ENCODE measurements around the gene CCDC9.
A peak's percentile ranks its signal among the peaks of the same experiment; 100 is the strongest.
"Not testable (repeated sequence)": the region's sequence is repeated elsewhere in the genome, so short reads cannot be mapped to it uniquely, and the experiment has no call there.

The CCDC9 gene

DNA sequence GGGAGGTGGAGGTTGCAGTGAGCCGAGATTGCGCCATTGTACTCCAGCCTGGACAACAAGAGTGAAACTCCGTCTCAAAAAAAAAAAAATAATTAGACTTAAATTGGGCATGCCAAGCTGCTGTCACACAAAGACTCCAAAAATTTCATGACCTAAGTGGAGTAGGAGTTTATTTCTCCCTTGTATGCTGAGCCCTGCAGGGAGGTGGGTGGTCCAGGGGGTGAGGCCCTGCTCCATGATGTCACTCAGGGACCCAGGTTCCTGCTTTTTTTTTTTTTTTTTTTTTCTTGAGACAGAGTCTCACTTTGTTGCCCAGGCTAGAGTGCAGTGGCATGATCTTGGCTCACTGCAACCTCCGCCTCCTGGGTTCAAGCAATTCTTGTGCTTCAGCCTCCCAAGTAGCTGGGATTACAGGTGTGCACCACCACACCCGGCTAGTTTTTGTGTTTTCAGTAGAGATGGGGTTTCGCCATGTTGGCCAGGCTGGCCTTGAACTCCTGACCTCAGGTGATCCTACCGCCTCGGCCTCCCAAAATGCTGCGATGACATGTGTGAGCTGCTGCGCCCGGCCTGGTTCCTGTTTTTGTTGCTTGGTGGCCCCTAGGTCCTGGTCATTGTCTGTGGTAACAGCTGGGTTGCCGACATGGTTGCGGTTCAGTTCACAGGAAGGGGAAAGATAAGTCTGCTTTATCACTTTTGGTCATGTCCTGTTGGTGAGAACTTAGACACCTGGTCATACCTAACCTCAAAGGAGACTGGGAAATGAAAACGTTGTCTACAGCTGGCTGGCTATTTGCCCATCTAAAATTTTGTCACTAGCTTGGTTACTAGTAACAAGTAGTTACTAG, 5.8 kb downstream of the CCDC9 start:
- DNase-seq (ENCODE audit: low read depth) = not testable (repeated sequence)

DNA sequence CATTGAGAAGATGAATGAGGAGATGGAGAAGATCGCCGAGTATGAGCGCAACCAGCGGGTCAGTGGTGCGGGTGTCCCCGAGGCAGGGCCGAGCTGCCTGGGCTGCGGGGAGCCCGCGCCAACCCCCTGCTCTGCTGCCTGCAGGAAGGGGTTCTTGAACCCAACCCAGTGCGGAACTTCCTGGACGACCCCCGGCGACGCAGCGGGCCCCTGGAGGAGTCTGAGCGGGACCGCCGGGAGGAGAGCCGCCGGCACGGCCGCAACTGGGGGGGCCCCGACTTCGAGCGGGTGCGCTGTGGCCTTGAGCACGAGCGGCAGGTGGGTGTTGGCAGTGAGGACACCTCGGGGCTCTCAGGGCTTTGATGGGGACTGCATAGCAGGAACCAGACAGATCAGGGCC, 8.3 kb downstream of the CCDC9 start:
- DNase-seq (ENCODE audit: low read depth) = no peak

DNA sequence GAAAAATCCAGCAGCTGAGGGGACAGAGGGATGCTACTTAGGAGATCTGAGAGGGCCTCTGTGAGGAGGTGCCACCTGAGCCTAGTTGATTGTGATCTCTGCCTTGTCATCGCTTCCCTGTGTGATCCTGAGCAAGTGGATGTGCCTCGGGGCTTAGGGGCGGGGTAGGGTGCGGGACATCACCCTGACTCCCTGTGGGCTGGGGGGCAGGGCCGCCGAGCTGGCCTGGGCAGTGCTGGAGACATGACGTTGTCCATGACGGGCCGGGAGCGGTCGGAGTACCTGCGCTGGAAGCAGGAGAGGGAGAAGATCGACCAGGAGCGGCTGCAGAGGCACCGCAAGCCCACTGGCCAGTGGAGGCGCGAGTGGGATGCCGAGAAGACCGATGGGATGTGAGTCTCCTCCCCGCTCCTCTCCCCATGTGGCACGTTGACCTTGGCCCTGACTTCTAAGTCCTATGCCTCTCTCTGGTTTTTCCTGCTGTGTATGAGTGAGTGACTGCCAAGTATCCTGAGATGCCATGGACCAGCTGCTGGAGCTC, 10.1 kb downstream of the CCDC9 start:
- no peak for DNase-seq (ENCODE audit: low read depth)

DNA sequence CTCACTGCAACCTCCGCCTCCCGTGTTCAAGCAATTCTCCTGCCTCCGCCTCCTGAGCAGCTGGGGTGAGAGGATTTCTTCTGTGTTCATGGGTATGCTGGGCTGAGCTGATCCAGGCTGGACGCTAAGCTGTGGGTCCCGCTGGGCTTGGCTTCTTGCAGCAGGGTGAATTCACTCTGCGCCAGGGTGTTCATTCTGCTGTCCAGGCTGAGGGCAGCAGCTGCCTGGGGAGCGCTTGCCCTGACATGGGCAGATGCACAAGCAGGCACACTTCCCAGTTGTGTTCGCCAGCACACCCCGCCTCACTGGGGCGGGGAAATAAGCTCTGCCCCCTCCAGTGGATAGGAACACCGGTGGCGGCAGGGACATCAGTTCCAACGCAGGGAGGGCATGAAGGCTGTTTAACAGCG, 11.0 kb downstream of the CCDC9 start:
- no peak for DNase-seq (ENCODE audit: low read depth)

DNA sequence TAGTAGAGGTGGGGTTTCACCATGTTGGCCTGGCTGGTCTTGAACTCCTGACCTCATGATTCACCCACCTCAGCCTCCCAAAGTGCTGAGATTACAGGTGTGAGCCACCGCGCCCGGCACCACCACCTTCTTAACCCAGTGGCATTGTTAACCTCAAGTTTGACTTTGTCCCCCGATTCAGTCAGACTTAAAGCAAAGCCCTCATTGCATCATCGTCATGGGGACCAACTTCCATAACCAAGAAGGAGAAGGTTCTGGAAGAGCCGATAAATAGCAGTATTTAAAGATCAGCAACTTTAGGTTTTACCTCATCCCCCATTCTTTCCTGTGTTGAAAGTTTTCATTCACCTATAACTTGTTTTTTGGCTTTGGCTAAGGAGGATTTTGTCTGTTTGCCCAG, 11.7 kb downstream of the CCDC9 start:
- DNase-seq (ENCODE audit: low read depth) = no peak

DNA sequence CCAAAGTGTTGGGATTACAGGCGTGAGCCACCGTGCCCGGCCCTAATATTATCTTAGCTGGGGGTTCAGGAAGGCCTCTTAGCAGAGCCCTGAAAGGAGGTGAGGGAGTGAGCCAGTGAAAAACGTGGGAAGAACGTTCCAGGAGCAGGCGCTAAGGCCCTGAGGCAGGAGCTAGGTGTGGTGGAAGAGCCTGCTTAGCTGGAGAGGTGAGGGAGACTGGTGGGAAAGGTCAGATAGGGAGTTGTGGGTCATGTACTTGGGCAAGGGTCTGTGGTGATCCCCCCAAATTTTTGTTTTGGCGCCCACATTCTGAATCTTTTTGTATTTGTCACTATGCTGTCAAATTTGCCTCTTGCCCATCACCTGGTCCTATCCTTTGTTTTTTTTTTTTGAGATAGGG, 13.3 kb downstream of the CCDC9 start:
- DNase-seq (ENCODE audit: low read depth) = no peak

DNA sequence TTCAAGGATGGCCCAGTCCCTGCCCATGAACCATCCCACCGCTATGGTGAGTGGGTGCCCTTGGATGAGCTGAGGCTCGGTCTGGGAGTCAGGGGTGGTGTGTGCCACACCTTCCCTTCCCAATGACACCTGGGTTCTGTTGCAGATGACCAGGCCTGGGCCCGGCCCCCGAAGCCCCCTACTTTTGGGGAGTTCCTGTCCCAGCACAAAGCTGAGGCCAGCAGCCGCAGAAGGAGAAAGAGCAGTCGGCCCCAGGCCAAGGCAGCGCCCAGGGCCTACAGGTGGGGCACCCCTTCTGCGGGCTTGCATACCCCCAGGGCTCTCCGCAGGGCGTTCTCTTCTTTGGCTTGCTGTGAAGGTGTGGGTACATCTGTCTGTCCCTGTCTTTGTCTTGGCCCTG, 14.1 kb downstream of the CCDC9 start:
- DNase-seq (ENCODE audit: low read depth) = no peak

DNA sequence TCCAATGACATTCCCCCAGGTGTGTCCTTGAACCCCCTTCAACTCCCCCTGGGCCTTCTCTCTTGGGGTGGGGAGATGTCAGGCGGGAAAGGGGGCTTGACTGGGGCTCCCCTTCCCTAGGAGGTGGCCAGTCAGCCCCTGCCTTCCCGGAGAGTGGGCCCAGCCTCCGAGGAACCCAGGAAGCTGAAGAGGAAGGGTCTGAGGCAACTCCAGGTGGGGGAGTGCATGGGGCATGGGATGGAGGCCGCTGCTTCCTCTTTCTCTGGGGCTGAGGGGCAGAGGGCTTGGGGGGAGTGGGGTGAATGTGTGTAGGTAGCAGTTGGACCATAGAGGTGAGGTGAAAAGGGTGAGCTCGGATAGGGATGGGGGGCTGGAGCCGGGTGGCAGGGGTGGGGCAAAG, 15.6 kb downstream of the CCDC9 start:
- DNase-seq (ENCODE audit: low read depth) = no peak

DNA sequence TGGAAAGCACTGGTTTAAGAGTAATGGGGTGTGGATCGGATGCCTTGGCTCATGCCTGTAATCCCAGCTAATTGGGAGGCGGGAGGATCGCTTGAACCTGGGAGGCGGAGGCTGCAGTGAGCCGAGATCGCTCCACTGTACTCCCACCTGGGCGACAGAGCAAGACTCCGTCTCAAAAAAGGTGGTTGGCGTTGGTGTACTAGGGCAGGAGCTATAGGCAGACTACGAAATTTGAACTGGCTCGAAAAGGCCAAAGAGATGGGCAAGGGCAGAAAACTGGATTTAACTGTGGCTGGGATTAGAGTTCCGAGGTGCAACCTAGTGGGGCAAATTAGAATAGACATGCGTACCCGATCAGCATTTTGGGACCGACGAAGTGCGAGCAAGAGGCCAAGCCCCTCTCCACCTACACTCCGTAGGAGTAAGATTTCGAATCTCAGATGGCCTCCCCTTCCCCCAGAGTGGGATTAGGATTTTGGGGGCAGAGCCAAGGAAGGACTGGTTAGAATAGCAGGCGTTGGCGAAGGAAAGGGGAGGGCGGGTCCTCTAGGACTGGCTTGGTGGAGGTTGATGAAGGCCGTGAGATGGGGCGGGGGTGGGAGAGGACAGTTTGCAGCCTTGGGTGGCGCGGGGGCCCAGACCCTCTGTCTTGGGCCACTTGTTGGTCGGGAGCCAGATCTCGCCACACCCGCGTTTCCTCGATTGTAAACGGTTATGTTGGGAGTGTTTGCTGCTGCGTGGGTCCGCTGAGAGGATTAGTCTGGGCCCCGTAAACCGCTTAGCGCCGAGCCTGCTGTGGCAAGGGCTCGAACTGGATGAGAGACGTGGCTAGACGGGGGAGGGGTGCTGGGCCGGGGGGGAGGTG, 16.4 kb downstream of the CCDC9 start:
- DNase-seq (ENCODE audit: low read depth) = no peak

DNA sequence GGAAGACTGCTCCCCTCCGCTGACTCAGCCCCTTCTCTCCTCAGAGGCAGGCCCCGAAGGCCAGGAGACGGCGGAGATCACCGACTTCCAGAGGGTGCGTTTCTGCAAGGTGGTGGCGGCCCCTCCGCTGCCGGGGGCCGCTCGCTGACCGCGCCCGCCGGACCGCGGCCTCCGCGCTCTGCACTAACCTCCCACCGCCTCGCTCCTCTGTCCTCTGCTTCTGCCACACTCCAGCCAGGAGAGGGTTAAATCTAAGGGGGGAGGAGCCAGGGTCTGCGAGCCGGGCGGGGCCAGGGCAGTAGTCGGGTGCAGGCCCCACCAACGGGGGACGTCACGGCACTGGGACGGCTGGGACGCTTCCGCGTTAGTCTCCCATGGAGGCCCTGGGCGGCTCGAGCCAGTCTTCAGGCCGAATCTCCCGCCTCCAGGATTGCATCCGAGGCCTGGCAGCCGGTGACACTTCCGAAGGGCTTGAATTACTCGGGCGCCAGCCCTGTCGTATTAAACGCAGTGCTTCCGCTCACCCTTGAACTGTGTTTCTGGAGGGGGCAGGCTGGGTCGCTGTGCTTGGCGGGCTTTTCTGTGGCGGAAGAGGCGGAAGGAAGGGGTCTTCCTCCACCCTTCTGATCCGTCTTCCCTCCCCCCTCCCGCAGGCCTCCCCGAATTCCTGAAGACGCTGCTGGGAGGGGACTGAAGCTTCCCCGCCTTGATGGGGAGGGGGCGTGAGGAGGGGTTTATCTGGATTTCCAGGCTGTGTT, 17.2 kb downstream of the CCDC9 start:
- peak; percentile 86 for DNase-seq (ENCODE audit: low read depth)

DNA sequence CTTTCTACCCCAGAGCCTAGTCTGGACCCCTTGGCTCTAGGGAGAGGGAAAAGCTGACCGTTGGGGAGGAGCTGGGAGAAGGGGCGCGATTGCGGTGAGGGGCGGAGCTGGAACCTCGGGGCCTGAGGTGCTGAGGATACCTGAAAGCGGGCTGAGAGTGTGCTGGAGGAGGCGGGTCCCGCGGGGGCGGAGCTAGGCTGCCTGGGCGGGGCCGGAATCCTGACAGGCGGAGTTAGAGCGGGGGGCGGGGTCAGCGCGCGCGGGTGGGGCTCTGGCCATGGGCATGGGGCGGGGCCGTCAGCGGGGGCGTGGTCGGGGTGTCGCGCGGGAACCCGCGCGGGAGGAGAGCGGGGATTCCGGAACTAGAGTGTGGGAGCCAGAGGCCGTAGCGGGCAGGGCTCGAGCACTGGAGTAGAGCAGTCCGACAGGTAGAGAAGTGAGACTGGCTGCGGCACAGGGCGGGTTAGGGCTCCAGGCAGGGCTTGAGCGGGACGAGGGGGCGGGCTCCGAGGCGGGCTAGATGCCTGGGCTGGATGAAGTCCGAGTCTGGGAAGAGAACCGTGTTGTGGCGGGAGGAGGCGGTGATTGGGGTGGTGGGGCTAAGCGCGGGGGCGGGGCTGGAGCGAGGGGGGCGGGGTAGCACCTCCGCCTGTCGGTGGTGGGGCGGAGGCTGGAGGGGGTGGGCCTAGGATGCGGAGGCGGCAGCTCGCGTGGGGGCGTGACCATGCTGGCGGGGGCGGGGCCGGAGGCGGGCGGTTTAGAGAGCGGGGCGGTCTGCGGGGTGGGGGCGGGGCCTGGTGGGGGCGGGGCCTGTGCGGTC, 18.0 kb downstream of the CCDC9 start, which contains the start of gene INAFM1:
Gene INAFM1, plus strand, starts transcription at position 815 of the 820 bp plus-strand sequence. CDS start 35 bp downstream, outside the sequence.
- DNase-seq (ENCODE audit: low read depth) = peak; percentile 100

DNA sequence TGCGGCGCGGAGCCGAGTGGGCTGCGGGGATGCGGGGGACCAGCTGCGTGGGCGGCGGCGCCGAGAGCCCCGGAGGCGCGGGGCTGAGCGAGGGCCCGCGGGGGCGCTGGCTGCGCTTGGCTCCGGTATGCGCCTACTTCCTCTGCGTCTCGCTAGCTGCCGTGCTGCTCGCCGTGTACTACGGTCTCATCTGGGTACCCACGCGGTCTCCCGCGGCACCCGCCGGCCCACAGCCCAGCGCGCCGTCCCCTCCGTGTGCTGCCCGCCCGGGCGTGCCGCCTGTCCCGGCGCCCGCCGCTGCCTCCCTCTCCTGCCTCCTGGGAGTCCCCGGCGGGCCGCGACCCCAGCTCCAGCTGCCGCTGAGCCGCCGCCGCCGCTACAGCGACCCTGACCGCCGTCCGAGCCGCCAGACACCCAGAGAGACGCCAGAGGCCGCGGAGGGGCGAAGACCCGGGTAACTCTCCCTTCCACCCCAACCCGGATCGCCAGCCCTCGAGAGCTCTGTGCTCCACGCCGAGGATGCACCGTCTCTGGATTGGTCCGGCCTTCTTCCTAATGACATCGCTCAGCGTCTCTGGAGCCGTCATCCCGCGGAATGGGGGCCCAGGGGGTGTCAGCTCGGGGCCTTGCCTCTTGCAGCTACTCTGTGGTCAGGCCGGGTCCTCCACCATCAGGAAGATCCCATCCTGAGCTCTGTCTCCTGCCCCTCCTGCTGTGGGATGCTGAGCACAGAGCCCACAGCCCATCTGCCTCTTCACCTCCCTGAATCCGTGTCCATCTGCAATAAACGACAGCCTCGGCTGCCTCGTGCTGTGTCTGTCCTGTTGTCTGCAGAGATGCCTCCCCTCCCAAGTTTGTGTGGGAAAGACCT, 18.8 kb downstream of the CCDC9 start:
- no peak for DNase-seq (ENCODE audit: low read depth)

DNA sequence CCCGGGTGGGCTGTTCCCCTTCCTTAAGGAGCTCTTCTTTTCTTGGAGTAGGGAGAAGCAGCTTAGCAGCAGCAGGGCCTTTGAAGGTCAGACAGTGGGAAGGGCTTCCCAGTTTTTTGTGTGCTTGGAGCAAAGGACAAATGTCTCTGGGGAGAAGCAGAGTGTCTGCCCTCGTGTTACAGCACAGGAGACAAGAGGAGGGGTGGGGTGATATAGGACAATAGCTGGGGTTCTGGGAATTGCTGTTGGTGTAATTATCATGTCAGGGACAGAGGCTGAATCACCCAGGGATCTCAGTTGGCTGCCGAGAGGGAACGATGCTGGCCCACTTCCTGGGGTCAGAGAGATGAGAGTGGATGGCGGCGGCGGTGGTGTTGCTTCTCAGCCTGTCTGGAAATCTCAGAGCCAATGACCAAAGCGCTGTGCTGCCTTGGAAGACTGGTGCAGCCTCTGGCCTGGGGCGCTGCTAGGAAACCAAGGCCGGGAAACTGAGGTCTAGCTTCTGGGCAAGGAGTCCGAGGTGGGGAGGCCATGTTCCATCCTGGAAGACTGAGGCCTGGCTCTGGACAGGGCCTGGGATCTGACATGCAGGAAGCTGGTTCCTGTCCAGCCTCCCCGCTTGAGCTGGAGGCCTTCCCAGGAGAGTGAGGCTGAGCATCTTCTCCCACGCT, 19.6 kb downstream of the CCDC9 start:
- no peak for DNase-seq (ENCODE audit: low read depth)

DNA sequence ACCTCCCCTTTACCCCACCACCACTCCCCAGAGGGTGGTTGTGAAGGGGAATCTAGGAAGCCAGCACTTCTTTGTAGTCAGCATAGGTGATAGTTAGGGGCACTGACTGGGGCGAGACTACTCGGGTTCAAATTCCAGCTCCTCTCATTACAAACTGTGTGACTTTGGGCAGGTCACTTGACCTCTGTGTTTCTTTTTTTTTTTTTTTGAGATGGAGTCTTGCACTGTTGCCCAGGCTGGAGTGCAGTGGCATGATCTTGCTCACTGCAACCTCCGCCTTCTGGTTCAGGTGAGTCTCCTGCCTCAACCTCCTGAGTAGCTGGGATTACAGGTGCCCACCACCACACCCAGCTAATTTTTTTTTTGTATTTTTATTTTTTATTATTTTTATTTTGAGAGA, 20.2 kb downstream of the CCDC9 start:
- DNase-seq (ENCODE audit: low read depth) = not testable (repeated sequence)

DNA sequence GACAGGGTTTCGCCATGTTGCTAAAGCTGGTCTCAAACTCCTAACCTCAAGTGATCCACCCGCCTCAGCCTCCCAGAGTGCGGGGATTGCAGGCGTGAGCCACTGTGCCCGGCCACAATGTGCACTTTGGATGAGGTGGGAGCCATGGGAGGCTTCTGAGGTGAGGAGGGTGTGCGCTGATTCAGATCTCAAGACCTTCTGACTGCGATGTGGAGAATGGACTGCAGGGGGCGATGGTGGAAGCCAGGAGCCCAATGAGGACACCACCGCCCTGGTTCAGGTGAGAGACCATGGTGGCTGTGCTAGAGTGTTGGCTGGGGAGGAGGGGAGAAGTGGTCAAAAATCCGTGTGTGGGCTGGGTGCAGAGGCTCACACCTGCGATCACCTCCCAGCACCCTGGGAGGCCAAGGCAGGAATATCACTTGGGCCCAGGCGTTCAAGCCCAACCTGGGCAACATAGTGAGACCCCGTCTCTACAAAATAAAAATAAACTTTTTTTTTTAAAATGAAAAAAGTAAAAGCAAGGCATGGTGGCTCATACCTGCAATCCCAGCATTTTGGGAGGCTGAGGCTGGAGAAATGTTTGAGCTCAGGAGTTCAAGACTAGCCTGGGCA, 24.0 kb downstream of the CCDC9 start:
- DNase-seq (ENCODE audit: low read depth) = peak; percentile 55

DNA sequence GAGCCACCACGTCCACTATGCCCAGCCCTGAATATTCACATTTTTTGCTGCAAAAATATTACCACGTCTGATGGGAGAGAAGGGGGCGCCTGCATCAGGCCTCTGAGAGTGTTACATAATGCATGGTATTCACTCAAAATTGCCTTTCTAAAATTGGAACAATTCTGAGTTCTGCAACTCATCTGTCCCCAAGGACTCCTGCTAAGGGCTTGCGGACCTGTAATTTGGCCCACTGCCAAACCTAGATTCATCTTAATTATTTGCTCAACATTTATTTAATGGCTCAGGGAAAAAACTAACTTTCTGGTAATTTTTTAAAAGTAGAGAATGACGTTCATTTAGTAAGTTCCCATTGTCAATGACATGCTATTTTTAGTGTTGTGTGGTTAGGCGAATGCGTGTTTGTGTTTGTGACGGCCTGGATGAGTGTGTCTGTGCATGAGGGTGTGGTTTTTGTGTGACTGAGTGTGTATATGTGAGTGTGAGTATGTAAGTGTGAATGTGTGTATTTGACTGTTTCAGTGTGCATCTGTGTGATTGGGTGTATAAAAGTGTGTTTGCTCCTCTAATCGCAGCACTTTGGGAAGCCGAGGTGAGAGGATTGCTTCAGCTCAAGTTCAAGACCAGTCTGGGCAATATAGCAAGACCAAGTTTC, 27.2 kb downstream of the CCDC9 start:
- DNase-seq (ENCODE audit: low read depth) = no peak

DNA sequence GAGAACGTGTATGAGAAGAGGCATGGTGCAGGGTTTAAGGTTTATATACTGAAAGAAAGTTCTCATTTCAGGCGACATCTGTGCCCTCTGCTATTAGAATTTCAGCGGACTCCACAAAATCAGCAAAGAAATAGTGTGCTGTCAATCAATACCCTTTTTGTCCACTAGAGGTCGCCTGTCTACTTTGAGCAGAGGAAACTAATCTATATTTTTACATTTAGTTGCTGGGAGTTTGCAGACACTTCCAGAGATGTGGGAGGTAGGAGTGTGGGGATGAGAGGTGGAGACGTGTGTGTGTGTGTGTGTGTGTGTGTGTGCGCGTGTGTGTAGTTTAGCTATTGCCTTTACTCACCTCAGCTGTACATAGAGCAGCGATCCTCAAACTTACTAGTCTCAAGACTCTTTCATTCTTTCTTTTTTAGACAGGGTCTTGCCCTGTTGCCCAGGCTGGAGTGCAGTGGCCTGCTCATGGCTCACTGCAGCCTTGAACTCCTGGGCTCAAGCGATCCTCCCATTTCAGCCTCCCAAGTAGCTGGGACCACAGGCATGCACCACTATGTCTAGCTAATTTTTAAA, 28.1 kb downstream of the CCDC9 start:
- no peak for DNase-seq (ENCODE audit: low read depth)

DNA sequence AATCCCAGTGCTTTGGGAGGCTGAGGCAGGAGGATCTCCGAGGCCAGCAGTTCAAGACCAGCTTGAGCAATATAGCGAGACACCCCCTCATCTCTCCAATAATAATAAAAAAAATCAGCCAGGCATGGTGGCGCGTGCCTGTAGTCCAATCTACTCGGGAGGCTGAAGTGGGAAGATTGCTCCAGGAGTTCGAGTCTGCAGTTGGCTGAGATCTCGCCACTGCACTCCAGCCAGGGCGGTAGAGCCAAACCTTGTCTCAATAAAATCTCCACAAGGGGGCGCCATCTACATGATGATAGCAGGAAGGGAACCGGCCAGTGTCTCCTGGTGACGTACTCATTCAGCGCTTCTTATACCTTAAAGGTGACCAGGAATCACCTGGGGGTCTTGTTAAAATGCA, 39.7 kb downstream of the CCDC9 start:
- DNase-seq (ENCODE audit: low read depth) = peak; percentile 54

Measured in activated T-cell treated with anti-CD3 and anti-CD28 coated beads for 48 hours (primary cell).